NCI-H146 (cell line): ENCODE measurements around the gene LCE1F.
A peak's percentile ranks its signal among the peaks of the same experiment; 100 is the strongest.

ENCODE experiments used
- DNase-seq: peaks from one replicate; lab custom pipeline; 2025; lab: John Stamatoyannopoulos, UW

LCE1F gene, protein sequence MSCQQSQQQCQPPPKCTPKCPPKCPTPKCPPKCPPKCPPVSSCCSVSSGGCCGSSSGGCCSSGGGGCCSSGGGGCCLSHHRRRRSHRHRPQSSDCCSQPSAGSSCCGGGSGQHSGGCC

GRCh38 chr1:152774875-152775274 lies at the start of gene LCE1F:
LCE1F (plus strand) TSS chr1:152775140; CDS start chr1:152776372, 1,232 bp downstream.
- no peak for DNase-seq

DNA sequence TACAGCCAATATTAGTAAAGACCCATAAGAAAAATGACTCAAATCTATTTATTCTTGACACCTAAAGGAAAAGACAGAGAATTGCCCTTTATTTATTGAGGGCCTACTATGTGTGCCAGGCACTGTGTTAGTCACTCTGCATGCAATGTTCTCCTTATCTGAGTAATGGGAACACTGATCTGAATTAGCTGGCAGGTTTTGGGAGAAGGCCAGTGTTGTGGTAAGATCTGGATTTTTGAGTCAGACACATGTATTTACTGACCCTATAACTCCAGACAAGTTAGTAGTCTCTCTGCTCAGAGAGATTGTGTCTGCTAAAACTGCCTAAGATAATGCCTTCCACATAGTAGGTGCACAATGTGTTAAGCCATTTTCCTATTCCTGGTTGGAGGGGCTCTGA lies 49.7 kb upstream of the LCE1F start:
- no peak for DNase-seq

- DNase-seq: no peak
These were observed 46.0 kb upstream of the LCE1F start for GRCh38 chr1:152728986-152729385.

DNA sequence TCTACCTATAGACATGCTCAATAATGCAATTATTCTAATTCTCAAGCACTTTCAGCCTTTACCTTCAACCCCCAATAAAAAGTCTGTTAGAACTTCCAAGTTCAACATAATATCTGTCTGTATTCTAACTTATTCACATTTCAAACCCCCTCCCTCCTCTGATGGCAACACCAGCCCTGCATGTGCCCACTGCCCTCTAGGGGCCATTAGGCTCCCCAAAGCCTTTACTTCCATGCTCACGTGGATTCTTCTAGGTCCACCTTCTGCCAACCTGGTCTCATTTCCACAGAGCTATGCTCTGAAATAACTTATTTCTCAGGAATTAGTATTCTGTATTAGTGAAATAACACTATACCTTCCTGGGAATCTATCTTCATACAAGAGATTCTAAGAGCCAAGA lies 39.3 kb upstream of the LCE1F start:
- DNase-seq: no peak

GRCh38 chr1:152737997-152738396 lies 36.9 kb upstream of the LCE1F start:
- DNase-seq: no peak

DNA sequence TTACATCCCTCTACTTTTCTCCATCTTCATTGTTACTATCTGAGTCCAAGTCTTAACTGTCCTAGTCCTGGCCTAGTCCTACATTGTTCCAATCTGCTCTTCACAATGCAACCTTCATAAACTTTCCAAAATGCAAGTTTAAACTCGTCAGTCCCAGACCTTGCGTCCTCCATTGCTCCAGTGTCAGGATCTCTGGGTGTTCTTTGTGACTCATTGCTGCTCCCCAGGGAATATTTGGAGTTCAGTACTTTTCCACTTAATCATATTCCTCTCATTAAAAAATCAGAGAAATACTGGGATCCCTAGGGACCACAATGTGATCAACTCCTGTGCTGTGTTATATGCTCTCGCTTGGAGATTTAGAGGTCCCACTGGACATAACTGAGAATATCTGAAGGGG lies 35.1 kb upstream of the LCE1F start:
- DNase-seq: no peak

DNA sequence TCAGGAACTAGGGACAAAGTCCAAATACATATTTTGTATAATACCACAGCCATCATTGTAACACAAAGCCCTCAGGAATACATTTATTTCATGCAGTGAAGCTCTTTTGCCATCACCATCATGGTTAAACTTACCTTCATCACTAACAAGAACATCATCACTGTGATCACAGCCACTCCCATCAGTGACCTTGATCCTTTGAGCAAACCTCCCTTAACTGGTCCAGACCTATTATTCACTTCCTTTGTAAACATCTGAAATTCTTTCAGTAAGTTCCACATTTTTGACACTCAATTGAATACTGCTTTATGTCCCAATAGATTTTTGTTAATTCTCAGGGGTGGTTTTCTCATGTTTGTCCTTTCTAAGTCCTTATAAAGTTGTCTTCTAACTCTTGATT lies 33.3 kb upstream of the LCE1F start:
- no peak for DNase-seq

- DNase-seq: no peak
These were observed 31.4 kb upstream of the LCE1F start for GRCh38 chr1:152743371-152744145.

GRCh38 chr1:152745289-152745704 lies 29.6 kb upstream of the LCE1F start:
- peak; percentile 33 for DNase-seq

DNA sequence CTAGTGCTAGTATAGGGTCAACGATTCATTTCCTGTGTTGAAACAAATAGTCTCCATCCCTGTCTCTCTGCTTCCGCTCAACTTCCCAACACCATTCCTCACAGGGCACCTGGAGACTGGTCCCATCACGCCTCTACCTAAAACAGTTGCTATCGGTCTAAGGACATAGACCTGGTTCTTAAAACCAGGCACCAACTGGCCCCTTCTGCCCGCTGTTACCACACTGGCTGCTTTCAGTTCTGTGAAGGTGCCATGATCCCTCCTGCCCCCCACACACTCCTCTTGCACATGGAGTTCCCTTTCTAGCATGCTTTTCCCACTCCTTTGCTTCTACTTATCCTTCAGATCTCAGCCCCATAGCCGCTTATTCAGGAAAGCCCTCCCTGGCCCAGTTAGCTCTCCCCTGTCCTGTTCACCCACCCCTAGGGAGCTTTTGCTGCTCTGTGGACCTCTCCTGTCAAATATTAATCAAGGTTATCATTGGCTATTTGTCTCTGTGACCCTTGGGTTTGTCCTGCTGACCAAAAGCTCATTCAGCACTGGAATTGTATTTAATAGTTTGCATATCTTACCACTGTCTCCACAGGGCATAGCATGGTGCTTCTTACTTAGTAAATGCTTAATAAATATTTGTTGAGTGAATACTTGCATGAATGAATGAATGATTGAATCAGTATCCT lies 29.0 kb upstream of the LCE1F start:
- no peak for DNase-seq

GRCh38 chr1:152747831-152748230 lies 27.1 kb upstream of the LCE1F start:
- no peak for DNase-seq

DNA sequence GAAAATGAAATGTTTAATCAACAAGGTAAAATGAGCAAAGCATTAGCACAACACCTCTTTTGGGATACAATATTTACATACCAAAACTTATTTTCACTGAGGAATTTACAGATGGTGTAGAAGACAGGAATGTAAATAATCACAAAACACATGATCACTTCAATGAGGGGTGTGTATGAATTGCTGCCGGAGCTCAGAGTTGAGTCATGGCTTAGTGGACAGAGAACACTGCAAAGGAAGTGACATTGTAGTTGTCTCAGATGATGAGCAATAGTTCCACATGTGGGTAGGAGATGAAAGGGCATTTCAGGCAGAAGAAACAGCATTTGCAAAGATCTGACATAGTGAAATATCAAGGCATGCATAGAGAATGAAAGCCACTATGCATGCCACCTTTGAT lies 22.7 kb upstream of the LCE1F start:
- DNase-seq: no peak

GRCh38 chr1:152753586-152753985 lies 21.4 kb upstream of the LCE1F start:
- DNase-seq: no peak

GRCh38 chr1:152756872-152757271 lies 18.1 kb upstream of the LCE1F start:
- no peak for DNase-seq

DNA sequence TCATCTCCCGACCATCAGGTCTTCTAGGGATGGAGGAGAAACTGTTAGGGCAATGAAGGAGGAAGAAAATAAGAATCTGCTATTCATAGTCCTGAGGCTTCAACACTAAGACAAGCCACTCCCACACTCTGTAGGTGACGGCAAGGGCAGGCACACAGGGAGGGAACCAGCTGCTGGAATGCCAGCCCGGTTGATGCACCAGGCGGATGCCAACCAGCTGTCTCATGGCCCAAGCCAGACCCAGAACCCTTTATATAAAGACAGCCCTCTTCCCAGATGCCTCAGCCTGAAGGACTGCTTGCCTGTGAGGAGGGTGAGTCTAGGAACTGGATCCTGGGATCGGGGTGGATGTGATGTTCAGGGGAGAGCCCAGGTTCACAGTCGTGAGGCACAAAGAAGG lies 17.2 kb upstream of the LCE1F start, which contains the start of gene KPRP:
Gene KPRP, plus strand, starts transcription at position 279 of the 400 bp plus-strand sequence. CDS start 1,564 bp downstream, outside the sequence.
- no peak for DNase-seq

DNA sequence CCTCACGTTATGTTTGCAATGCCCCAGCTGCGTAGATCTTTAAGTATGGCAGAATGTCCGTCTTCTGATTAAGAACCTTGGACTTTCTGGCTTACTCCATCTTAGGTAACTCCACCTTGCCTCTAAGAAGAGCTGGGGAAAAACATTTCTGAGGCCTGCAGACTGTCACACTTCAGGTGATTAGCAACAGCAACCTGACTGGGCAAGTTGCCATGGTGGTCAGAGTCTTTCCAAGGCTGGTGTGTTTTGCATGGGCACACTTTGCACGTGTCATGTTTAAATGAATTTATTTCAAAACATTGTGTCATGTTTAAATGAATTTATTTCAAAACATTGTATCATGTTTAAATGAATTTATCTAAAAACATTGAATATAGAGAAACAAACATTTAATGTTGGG lies 16.3 kb upstream of the LCE1F start:
- no peak for DNase-seq

DNA sequence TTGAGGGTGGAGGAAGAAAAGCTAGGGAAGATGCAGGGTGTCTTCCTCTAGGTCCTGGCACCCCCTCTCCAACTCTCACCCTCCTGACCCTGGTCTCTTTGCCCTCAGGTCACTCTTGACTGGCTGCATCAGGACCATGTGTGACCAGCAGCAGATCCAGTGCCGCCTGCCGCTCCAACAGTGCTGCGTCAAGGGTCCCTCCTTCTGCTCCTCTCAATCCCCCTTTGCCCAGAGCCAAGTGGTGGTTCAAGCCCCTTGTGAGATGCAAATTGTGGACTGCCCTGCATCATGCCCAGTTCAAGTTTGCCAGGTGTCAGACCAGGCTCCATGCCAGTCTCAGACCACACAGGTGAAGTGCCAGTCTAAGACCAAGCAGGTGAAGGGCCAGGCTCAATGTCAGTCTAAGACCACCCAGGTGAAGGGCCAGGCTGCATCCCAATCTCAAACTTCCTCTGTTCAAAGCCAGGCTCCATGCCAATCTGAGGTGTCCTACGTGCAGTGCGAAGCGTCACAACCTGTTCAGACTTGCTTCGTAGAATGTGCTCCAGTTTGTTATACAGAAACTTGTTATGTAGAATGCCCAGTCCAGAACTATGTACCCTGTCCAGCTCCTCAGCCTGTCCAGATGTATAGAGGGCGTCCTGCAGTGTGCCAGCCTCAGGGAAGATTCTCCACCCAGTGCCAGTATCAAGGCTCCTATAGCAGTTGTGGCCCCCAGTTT lies 15.3 kb upstream of the LCE1F start:
- DNase-seq: no peak

GRCh38 chr1:152760551-152761190 lies 14.3 kb upstream of the LCE1F start:
- DNase-seq: no peak

DNA sequence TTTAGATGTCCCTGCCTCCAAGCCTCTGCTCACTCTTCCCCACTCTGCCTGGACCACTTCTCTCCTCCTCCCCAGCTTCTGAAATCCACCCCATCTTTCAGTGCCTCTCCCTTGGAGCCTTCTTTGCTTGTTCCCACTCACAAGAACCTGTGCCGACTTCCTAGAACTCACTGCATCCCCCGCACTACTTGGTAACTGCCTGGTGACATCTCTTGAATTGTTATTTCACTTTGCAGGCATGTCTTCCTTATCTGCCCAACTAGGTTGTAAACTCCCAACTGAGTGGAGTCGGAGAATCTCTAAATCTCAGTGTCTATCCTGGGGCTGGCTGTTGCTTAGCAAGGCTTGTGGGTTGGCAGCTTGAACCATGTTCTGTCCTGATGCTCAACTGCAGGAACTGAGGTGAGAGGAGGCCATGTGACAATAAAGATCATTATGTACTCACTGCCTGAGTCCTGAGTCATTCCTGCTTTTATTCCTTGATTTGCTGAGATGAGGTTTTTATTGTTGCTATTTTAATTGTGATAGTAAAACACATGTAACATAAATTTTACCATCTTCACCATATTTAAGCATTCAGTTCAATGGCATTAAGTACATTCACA lies 13.2 kb upstream of the LCE1F start:
- DNase-seq: no peak

DNA sequence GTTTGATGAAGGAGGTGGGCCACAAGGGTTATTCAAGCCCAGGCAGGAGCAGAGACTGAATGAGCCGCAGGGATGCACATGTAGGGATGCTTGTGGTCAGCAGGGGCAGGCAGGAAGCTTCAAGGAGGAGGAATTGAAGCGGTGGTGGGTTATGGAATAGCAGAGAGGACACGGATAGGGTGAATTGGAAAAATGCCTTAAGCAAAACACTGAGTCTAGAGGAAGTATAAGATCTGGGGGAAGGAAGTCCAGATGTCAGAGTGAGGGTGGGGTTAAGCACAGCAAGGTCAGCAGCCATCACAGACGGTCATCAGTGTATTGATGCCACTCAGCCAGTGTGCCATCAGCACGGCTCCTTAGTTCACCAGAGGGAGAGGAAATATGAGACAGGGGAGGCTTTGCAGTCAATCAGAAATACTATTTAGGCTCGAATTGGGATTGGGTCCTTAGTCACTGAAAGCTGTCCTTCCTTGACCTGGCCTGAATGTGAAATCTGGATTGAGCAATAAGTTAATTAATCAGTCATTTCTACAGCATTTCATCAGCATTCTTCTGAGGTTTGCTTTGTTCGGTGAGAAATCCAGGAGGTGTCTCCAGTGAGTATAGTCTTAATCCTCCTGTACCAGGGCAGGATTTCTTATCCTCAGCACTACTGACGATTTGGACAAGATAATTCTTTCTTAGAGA lies 6.0 kb upstream of the LCE1F start:
- DNase-seq: no peak

GRCh38 chr1:152770411-152770810 lies 4.5 kb upstream of the LCE1F start:
- no peak for DNase-seq
